Measurements from ENCODE around the gene HOMER3. TPM values are rescaled to one million over a fixed set of nuclear protein-coding genes. Genes with fewer than 3 reads are reported as not detected.
"Not testable (repeated sequence)": the region's sequence is repeated elsewhere in the genome, so short reads cannot be mapped to it uniquely, and the experiment has no call there.

The HOMER3 gene
- total RNA-seq, 1 experiment from 2014 or later: 58.9 TPM

- Mint-ChIP-seq H3K27ac (ENCODE audit: low read depth, unreplicated experiment) (no peak overlapping the region), H3K4me3 (ENCODE audit: unreplicated experiment) (no peak overlapping the region), H3K9me3 (ENCODE audit: unreplicated experiment) (no peaks in the 10 kb centered on the region), H3K36me3 (ENCODE audit: insufficient read depth, unreplicated experiment) (peaks cover 13% of the 10 kb centered on the region), H3K4me1 (ENCODE audit: insufficient read depth, unreplicated experiment) (no peaks in the 10 kb centered on the region), H3K27me3 (ENCODE audit: insufficient read depth, unreplicated experiment) (no peaks in the 10 kb centered on the region)
- no TSS peak for BruUV-seq (replicated peaks)
- no peak for DNase-seq (ENCODE audit: unreplicated experiment)
- ChIA-PET CTCF (interaction anchor here (1.0 to 1.4 kb wide), 2 partner anchors 56 to 102 kb away, joined by 3 to 4 read pairs; no protein-coding TSS in a partner anchor), POLR2A (no interaction called here)
- intact Hi-C loops (cut with micrococcal nuclease): no loop called here
- TF ChIP-seq CTCF (IDR thresholded peaks at IDR 0.05; ENCODE audit: unreplicated experiment): no peak
Observed at GRCh38 chr19:18903156-18904037, 37.6 kb downstream of the HOMER3 start.

- CTCF ChIA-PET: interaction anchor here (1.0 kb wide), 1 partner anchor 102 kb away, joined by 3 read pairs; no protein-coding TSS in a partner anchor
- intact Hi-C loops (cut with micrococcal nuclease); H3K9me3 Mint-ChIP-seq (ENCODE audit: unreplicated experiment); POLR2A ChIA-PET; DNase-seq (ENCODE audit: unreplicated experiment); H3K4me3 Mint-ChIP-seq (ENCODE audit: unreplicated experiment); BruUV-seq (replicated peaks); H3K27ac Mint-ChIP-seq (ENCODE audit: low read depth, unreplicated experiment); H3K36me3 Mint-ChIP-seq (ENCODE audit: insufficient read depth, unreplicated experiment); H3K27me3 Mint-ChIP-seq (ENCODE audit: insufficient read depth, unreplicated experiment); H3K4me1 Mint-ChIP-seq (ENCODE audit: insufficient read depth, unreplicated experiment): not testable (repeated sequence)
Observed at GRCh38 chr19:18902519-18902918, 38.5 kb downstream of the HOMER3 start.

- Mint-ChIP-seq H3K36me3 (ENCODE audit: insufficient read depth, unreplicated experiment) (peaks cover 7% of the 10 kb centered on the region), H3K27ac (ENCODE audit: low read depth, unreplicated experiment) (no peak overlapping the region), H3K4me1 (ENCODE audit: insufficient read depth, unreplicated experiment) (no peaks in the 10 kb centered on the region), H3K4me3 (ENCODE audit: unreplicated experiment) (no peak overlapping the region), H3K27me3 (ENCODE audit: insufficient read depth, unreplicated experiment) (peaks cover 13% of the 10 kb centered on the region), H3K9me3 (ENCODE audit: unreplicated experiment) (no peaks in the 10 kb centered on the region)
- intact Hi-C loops (cut with micrococcal nuclease): no loop called here
- ChIA-PET POLR2A (no interaction called here), CTCF (no interaction called here)
- no TSS peak for BruUV-seq (replicated peaks)
- TF ChIP-seq CTCF (IDR thresholded peaks at IDR 0.05; ENCODE audit: unreplicated experiment): no peak
- no peak for DNase-seq (ENCODE audit: unreplicated experiment)
Observed at GRCh38 chr19:18901491-18901890, 39.5 kb downstream of the HOMER3 start.

GRCh38 chr19:18900700-18901481 is 40.1 kb downstream of the HOMER3 start:
- intact Hi-C loops (cut with micrococcal nuclease): no loop called here
- no peak for TF ChIP-seq CTCF (IDR thresholded peaks at IDR 0.05; ENCODE audit: unreplicated experiment)
- ChIA-PET POLR2A (no interaction called here), CTCF (no interaction called here)
- H3K4me1 Mint-ChIP-seq (ENCODE audit: insufficient read depth, unreplicated experiment): no peaks in the 10 kb centered on the region
- no peak for DNase-seq (ENCODE audit: unreplicated experiment)
- no peak overlapping the region for H3K4me3 Mint-ChIP-seq (ENCODE audit: unreplicated experiment)
- H3K9me3 Mint-ChIP-seq (ENCODE audit: unreplicated experiment): no peaks in the 10 kb centered on the region
- H3K27ac Mint-ChIP-seq (ENCODE audit: low read depth, unreplicated experiment): no peak overlapping the region
- peaks cover 7% of the 10 kb centered on the region for H3K36me3 Mint-ChIP-seq (ENCODE audit: insufficient read depth, unreplicated experiment)
- peaks cover 19% of the 10 kb centered on the region for H3K27me3 Mint-ChIP-seq (ENCODE audit: insufficient read depth, unreplicated experiment)
- TSS peak; percentile 6 for BruUV-seq (replicated peaks)
